ENCODE measurements around the gene PRKAR1B.
A peak's percentile ranks its signal among the peaks of the same experiment; 100 is the strongest.

Gene PRKAR1B

GRCh38 chr7:594212-594913 lies 132.7 kb downstream of the PRKAR1B start:
- no peak for DNase-seq (ENCODE audit: low read depth in 2 of 3, low spot score in 2 of 3)

DNA sequence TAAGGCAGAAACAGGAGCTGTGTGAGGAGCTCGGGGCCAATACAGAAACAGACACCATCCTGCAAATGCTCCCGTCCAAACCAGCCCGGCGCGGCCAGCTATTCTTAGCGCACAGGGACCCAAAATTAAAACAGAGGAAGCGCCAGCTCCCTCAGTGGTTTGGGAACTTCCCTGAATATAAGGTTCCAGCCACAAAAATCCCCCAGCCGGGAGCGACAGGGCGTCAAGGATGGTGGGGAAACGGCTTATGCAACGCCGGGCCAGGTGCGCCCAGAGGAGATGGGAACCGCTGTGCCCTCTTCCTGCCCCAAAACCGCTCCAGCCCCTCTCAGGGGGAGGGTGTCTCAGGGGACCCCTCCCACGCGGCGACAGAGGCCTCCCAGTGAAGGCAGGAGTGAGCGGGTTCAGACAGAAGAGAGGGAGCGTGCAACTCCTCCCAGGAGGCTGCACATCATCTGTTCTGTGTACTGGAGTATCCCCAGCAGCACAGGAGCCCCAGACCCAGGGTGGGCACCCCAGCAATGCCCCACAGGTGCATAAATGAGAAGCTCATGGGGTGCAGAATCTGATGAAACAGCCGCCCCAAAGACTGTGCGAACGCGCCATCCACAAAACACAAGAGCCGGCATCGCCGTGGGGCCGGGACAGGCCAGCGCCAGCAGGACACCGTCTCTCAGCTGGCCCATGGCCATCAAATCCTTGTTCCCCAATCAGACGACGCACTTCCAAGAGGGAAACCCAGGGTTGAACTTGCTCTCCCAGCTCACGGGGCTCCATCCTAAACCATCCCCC lies 133.6 kb downstream of the PRKAR1B start:
- DNase-seq (ENCODE audit: low read depth in 2 of 3, low spot score in 2 of 3): no peak

GRCh38 chr7:591856-592628 lies 135.0 kb downstream of the PRKAR1B start:
- no peak for DNase-seq (ENCODE audit: low read depth in 2 of 3, low spot score in 2 of 3)

DNA sequence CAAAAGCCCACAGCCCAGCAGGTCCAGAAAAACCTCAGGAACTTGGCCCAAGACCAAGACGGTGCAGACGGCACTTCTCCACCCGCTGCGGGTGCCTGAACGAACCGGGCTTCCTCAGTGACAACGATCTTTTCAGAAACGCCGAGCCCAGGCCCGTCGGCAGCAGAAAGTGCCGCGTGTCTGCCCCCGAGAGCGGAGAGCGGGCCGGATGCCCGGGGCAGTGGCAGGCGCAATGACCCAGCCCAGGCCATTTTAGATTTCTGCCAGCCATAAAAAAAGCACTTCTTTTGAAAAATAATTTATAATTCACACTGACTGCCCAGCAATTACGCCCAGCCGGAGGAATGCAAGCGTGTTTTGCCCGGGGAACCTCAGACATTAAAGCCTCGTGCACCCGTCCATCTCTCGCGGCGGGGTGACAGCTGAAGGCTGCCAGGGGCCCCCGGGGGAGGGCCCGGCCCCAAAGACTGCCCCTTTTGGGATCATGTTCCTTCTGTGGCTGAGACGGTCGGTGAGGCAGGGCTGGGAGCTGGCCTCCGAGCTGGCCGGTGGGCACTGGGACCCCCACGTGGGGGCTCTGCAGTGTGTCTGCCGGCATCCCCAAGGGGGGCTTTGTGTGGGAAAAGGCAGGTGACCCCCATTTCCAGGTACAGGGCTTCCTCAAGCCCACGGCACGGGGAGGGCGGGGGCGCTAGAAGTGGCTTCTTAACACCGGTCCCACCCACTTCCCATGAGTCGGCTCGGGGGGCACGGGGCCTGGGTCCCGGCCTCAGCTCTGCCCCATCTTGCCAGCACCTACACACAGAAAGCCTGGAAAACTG lies 136.1 kb downstream of the PRKAR1B start:
- DNase-seq (ENCODE audit: low read depth in 2 of 3, low spot score in 2 of 3): no peak

GRCh38 chr7:589781-590575 lies 137.1 kb downstream of the PRKAR1B start:
- no peak for DNase-seq (ENCODE audit: low read depth in 2 of 3, low spot score in 2 of 3)

DNA sequence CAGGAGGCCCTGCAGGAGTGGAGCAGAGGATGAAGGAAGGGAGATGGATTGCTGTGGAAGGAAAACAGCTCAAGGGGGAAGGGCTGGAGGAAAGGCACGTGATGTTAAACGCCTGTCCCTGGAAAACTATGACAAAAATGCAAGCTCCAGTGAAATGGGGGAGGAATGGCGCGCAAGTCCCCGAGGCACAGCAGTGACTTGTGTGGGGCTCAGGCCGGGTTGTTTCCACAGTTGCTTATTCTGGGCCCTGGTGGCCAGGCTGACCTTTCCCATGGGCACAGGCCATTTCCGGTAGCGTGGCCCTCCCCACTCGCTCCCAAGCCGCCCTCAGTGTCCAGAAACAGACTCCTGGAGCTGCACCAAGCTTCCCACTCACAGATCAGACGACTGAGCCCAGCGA lies 139.3 kb downstream of the PRKAR1B start:
- no peak for DNase-seq (ENCODE audit: low read depth in 2 of 3, low spot score in 2 of 3)

GRCh38 chr7:586494-586893 lies 140.6 kb downstream of the PRKAR1B start:
- DNase-seq (ENCODE audit: low read depth in 2 of 3, low spot score in 2 of 3): no peak

GRCh38 chr7:585873-586272 lies 141.2 kb downstream of the PRKAR1B start:
- no peak for DNase-seq (ENCODE audit: low read depth in 2 of 3, low spot score in 2 of 3)

GRCh38 chr7:585229-585711 lies 141.8 kb downstream of the PRKAR1B start:
- DNase-seq (ENCODE audit: low read depth in 2 of 3, low spot score in 2 of 3): no peak

DNA sequence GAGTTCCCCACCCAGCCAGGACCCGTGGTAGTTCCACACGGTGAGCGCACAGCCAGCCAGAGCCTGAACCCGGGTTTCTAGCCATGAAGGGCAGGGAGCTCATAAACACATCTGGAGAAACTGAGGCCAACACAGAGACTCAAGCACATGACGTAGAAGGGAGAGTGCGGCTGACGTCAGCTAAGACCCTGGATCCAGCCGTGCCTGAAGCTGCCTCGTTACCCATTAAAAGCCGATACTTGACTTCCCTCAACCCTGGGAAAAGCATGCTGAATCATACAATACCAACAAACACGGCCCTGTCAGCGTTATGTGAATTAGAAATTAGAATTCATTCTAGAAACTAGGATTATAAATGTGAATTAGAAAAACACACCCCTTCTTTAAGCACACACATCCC lies 142.3 kb downstream of the PRKAR1B start:
- DNase-seq (ENCODE audit: low read depth in 2 of 3, low spot score in 2 of 3): no peak

DNA sequence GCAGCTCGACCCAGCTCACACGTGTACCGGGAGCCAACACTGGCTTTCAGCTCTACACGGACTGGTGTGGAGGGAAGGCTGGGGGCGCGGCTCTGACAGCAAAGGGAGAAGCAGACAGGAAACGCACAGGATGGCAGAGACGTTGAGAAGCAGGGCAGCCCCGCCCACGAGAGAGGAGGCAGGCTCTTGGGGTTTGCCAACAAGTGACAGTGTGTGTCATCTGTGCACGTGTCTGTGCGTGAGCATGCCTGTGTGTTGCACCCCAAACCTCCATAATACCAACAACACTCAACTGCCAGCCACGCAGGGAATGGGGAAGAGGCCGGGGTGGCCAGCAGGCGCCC lies 143.0 kb downstream of the PRKAR1B start:
- peak; percentile 48 to 65 (median 59) for DNase-seq (ENCODE audit: low read depth in 2 of 3, low spot score in 2 of 3)

GRCh38 chr7:583410-584121 lies 143.5 kb downstream of the PRKAR1B start:
- no peak for DNase-seq (ENCODE audit: low read depth in 2 of 3, low spot score in 2 of 3)

- DNase-seq (ENCODE audit: low read depth in 2 of 3, low spot score in 2 of 3): no peak
These were observed 144.2 kb downstream of the PRKAR1B start for GRCh38 chr7:582931-583330.

DNA sequence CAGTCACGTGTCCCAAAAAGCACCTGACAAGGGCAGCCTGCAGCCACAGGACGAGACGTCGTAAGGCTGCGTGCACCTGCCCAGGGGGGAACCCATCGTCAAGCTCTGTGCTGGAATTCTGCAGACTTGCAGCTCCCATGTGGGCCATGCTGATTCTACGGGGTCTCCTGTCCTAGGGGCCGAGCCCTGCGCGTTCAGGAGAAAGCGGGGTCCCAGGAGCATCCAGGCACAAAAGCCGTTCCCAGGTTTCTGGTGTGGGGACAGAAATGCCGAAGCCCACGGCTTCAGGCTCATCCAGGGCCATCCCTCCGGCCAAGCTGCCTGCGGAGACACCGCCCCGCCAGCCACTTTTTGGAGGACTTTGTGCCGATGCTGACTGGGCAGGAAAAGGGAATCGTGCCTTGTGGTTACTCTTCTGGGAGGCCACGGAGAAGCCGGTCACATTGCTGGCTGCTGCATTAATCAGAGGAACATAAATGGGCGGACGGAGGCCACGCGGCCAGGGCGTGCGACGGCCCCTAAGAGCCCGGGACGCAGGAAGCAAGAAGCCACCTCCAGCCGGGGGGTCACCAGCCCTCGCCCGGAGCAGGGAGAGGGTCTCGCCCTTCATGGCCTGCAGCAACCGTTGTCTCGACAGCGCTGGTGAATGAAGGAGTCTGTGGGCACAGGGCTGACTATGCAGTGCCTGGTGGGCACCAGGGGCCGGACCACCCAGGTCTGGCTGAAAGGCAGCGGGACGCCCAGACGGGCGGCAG lies 144.8 kb downstream of the PRKAR1B start:
- no peak for DNase-seq (ENCODE audit: low read depth in 2 of 3, low spot score in 2 of 3)

- DNase-seq (ENCODE audit: low read depth in 2 of 3, low spot score in 2 of 3): no peak
These were observed 148.7 kb downstream of the PRKAR1B start for GRCh38 chr7:578386-578785.

- no peak for DNase-seq (ENCODE audit: low read depth in 2 of 3, low spot score in 2 of 3)
These were observed 149.2 kb downstream of the PRKAR1B start for GRCh38 chr7:577741-578370.

GRCh38 chr7:577278-577665 lies 149.8 kb downstream of the PRKAR1B start:
- no peak for DNase-seq (ENCODE audit: low read depth in 2 of 3, low spot score in 2 of 3)

- DNase-seq (ENCODE audit: low read depth in 2 of 3, low spot score in 2 of 3): no peak
These were observed 150.4 kb downstream of the PRKAR1B start for GRCh38 chr7:576524-577277.
